Measurements from ENCODE around the gene TRMU.

DNA sequence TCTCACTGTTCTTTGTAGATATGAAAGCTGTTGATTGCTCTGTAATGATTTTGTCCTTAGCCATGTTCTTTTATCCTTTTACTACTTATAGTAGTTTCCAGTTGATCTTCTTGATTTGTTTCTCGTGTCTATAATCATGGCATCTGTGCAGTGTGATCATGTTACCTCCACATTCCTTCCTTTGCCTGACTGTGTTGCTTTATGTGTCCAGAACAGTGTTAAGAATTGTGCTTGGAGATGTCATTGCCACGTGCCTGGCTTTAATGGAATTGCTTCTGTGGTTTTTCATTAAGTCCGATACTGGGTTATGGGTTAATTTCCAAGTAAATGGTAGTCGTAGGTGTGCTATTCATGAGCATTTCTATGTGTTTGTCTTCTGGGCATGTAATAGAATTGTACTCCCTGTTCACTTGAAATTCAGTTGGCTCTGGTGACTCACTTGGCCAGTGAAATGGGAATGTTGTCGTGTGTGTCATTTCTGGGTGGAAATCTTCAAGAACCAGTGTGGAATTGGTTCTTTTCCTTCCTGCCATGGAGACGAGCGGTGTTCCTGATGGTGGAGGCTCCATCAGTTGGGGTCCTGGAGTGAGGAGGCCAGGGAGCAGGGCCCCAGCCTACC lies 32.1 kb upstream of the TRMU start:
- TF ChIP-seq, protein P1, sequence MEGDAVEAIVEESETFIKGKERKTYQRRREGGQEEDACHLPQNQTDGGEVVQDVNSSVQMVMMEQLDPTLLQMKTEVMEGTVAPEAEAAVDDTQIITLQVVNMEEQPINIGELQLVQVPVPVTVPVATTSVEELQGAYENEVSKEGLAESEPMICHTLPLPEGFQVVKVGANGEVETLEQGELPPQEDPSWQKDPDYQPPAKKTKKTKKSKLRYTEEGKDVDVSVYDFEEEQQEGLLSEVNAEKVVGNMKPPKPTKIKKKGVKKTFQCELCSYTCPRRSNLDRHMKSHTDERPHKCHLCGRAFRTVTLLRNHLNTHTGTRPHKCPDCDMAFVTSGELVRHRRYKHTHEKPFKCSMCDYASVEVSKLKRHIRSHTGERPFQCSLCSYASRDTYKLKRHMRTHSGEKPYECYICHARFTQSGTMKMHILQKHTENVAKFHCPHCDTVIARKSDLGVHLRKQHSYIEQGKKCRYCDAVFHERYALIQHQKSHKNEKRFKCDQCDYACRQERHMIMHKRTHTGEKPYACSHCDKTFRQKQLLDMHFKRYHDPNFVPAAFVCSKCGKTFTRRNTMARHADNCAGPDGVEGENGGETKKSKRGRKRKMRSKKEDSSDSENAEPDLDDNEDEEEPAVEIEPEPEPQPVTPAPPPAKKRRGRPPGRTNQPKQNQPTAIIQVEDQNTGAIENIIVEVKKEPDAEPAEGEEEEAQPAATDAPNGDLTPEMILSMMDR (IDR thresholded peaks at IDR 0.05; ENCODE audit: poor library complexity): no peak
- TF ChIP-seq EZH2 (IDR thresholded peaks at IDR 0.05; ENCODE audit: borderline replicate concordance) (no peak), EZH2phosphoT487 (IDR thresholded peaks at IDR 0.05; ENCODE audit: low read depth, severe bottlenecking, unreplicated experiment) (no peak)

Measured in hepatocyte (in vitro differentiated cells).